Neutrophil (primary cell): ENCODE measurements around the gene ENTPD8.

ENCODE experiments used
- H3K27ac ChIP-seq: fragments of 200-600 bp; sonication (generic); 2 replicates; pipeline ENCODE4 v1.5.1; 2016; ENCODE audit warnings: mild to moderate bottlenecking, moderate library complexity
- H3K27me3 ChIP-seq: fragments of 200-600 bp; sonication (generic); 2 replicates; pipeline ENCODE4 v1.6.0; 2016; ENCODE audit warnings: mild to moderate bottlenecking
- H3K36me3 ChIP-seq: fragments of 200-600 bp; sonication (generic); 2 replicates; pipeline ENCODE4 v1.5.1; 2017
- H3K4me1 ChIP-seq, 2 experiments: fragments of 200-600 bp in 1 of 2; sonication (generic) in 1 of 2; 1 replicate in 1 of 2; 2 replicates in 1 of 2; pipeline versions ENCODE4 v1.5.1 to v1.6.1; 2013 to 2016; ENCODE audit warnings: low read depth in 1 of 2, low read length in 1 of 2, mild to moderate bottlenecking in 1 of 2, moderate library complexity in 1 of 2; ENCODE audit not compliant: control insufficient read depth in 1 of 2, insufficient read depth in 1 of 2
- H3K4me3 ChIP-seq, 2 experiments: fragments of 200-600 bp in 1 of 2; sonication (generic) in 1 of 2; 1 replicate in 1 of 2; 2 replicates in 1 of 2; pipeline ENCODE4 v1.5.1; 2013 to 2016; ENCODE audit warnings: low read depth in 1 of 2, low read length in 1 of 2, mild to moderate bottlenecking in 1 of 2, moderate library complexity in 1 of 2
- H3K9me3 ChIP-seq: fragments of 200-600 bp; sonication (generic); 2 replicates; pipeline ENCODE4 v1.5.1; 2016
- TF ChIP-seq, protein P1 (sequence below): fragments of 200-600 bp; sonication (generic); IDR thresholded peaks from 2 replicates; pipeline ENCODE4 v1.5.1; 2016; ENCODE audit warnings: antibody characterized with exemption

The ENTPD8 gene

DNA sequence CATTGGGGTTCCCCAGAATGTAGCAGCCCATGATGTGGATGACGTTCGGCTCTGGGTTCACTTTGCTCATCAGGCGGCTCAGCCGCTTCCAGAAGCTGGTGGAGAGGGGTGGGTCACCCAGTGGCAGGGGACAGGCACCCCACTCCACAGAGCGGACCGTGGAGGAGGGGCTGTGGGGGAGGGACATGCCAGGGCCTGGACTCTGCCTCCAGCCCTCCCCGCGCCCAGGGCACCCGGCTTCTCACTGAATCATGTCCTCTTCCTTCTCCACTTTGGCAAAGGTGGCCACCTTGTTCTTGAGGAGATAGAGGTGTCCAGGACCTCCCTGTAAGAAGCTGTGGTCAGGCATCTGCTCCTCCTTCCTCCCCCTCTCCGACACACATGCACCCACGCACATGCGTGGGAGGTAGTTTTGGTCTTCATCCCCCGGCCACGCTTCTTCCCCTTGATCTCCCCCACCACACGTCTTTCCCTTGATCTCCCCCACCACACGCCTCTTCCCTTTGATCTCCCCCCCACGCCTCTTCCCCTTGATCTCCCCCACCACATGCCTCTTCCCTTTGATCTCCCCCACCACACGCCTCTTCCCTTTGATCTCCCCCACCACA lies 8.9 kb upstream of the ENTPD8 start:
- TF ChIP-seq, protein P1, sequence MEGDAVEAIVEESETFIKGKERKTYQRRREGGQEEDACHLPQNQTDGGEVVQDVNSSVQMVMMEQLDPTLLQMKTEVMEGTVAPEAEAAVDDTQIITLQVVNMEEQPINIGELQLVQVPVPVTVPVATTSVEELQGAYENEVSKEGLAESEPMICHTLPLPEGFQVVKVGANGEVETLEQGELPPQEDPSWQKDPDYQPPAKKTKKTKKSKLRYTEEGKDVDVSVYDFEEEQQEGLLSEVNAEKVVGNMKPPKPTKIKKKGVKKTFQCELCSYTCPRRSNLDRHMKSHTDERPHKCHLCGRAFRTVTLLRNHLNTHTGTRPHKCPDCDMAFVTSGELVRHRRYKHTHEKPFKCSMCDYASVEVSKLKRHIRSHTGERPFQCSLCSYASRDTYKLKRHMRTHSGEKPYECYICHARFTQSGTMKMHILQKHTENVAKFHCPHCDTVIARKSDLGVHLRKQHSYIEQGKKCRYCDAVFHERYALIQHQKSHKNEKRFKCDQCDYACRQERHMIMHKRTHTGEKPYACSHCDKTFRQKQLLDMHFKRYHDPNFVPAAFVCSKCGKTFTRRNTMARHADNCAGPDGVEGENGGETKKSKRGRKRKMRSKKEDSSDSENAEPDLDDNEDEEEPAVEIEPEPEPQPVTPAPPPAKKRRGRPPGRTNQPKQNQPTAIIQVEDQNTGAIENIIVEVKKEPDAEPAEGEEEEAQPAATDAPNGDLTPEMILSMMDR = no peak
- H3K4me1 ChIP-seq = peaks cover 15 to 21% of the 10 kb centered on the region in 2 experiments
- H3K27ac ChIP-seq = no peak overlapping the region
- peaks cover 29% of the 10 kb centered on the region for H3K27me3 ChIP-seq
- H3K36me3 ChIP-seq = no peaks in the 10 kb centered on the region
- H3K9me3 ChIP-seq = no peaks in the 10 kb centered on the region
- H3K4me3 ChIP-seq = no peak overlapping the region

DNA sequence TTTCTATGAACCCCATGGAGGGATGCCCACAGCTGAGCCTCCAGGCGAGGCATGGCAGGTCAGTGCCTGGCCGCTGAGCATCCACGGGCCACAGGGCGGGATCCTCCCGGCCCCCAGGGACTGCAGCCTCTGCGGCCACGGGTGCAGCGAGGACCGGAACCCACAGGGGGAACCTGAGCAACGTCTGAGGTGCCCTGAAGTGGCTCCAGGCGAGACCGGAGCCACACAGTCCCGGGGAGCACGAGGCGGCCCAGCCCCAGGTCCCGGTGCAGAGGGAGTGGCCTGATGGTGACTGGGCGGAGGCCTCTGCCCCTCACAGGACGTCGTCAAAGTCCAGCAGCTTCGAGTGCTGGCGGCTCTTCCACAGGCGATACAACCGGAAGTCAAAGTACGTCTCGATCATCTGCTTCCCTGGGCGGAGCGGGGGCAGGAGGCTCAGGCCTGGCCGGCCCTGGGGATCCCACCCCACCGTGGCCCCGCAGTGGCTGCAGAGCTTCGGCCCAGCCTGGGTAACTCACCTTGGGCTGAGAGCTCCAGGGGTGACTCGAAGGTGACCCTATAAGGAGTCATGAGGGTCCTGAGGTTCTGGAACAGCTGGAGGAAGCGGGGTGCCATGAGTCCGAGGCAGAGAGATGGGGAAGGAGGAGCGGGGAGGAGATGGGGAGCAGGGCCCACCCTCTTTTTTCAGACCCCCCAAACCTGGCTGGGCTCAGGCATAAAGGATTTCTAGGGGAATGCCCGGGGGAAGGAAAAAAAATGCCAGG lies 8.1 kb upstream of the ENTPD8 start:
- no peak overlapping the region for H3K4me3 ChIP-seq
- H3K36me3 ChIP-seq = no peaks in the 10 kb centered on the region
- TF ChIP-seq, protein P1 = no peak
- H3K27ac ChIP-seq = no peak overlapping the region
- peaks cover 9 to 15% of the 10 kb centered on the region in 2 experiments for H3K4me1 ChIP-seq
- no peaks in the 10 kb centered on the region for H3K9me3 ChIP-seq
- peaks cover 37% of the 10 kb centered on the region for H3K27me3 ChIP-seq

DNA sequence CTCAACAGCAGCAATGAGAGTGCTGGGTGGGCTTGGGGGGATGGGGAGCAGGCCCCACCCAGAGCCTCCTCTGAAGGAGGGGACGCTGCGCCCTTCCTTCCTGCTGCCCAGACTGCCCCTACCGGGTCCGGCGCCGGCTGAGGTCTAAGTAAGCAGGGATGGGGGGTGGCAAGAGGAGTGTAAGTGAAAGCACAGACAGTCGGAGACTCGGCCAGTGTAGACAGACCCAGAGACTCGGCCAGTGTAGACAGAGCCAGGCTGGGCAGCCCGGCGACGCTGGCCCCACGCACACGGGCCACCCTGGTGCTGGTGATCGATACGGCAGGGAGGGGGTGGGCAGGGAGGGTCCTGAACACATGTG lies 7.4 kb upstream of the ENTPD8 start:
- no peaks in the 10 kb centered on the region for H3K36me3 ChIP-seq
- H3K27me3 ChIP-seq = peaks cover 43% of the 10 kb centered on the region
- no peak overlapping the region for H3K27ac ChIP-seq
- no peak overlapping the region for H3K4me3 ChIP-seq
- TF ChIP-seq, protein P1 = no peak
- peaks cover 8 to 12% of the 10 kb centered on the region in 2 experiments for H3K4me1 ChIP-seq
- no peaks in the 10 kb centered on the region for H3K9me3 ChIP-seq

DNA sequence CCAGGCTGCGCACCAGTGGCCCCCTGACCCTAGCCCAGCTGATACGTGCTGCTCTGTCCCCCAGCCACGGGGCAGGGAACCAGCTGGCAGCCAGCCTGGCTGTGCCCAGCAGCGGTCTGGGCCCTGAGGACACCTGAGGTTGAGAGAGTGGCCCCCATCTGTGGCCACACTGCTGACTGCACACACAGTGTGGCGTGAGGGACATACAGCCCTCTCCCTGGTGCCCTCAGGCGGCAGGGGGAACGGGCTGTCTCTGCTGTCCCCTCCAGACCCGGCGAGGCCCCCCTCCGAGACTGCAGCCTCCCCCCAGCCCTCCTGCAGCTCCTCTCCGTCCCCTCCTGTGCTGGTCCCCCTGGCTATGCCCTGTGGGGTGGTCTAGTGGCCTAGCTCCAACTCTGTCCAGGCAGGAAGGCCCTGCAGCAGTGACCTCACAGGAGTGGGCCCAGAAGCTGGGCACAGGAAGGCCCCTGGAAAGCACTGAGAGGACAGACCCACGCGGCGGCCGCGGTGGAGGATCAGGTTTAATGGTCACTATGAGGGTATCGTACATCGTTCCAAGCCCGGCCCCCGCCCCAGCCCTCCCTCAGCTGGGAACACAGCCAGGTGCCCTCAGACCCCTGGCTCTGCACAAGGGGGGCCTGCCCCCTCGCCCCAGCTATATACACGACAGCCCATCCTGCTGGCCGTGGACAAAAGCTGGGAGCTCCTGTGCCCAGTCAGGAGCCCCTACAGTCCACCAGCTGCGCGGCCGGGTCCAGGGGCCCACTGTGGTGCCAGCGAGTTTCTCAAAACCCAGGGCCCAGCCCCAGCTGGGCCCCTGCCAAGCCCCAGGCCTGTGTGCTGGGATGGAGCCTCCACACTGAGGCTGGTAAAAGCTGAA lies 6.8 kb upstream of the ENTPD8 start:
- H3K4me3 ChIP-seq = no peak overlapping the region
- no peaks in the 10 kb centered on the region for H3K36me3 ChIP-seq
- H3K4me1 ChIP-seq = peaks cover 5 to 7% of the 10 kb centered on the region in 2 experiments
- H3K27me3 ChIP-seq = peaks cover 43% of the 10 kb centered on the region
- TF ChIP-seq, protein P1 = no peak
- H3K9me3 ChIP-seq = no peaks in the 10 kb centered on the region
- H3K27ac ChIP-seq = no peak overlapping the region

DNA sequence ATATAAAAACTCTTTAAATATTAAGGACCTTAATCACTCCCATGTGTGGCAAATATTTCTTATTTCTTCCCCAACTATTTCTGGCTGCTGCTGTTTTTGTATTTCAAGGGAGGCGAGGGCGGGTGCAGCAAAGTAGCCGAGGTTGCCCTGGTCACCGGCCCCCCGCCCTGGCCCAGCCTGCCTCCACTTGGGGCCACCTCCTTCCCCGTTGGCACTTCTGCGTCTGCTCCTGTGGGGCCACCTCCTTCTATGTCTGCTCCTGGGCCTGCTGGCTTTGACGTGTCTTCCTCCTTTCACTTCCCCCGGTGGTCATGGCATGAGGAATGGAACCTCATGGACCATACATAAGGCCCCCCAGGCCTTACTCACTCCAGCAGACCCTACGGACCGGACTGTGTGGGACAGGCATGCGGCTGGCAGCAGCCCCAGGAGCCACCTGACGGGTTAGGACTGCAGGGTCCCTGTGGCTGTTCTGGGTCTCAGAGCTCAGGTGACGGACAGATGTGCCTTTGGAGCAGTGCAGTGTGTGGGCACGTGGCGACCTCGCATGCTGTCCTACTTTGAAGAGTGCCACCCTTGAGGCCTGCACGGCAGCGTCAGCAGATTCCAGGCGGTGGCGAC lies 5.8 kb upstream of the ENTPD8 start:
- no peak overlapping the region for H3K4me3 ChIP-seq
- H3K9me3 ChIP-seq = no peaks in the 10 kb centered on the region
- TF ChIP-seq, protein P1 = no peak
- H3K36me3 ChIP-seq = no peaks in the 10 kb centered on the region
- H3K27ac ChIP-seq = no peak overlapping the region
- H3K27me3 ChIP-seq = peaks cover 52% of the 10 kb centered on the region
- peaks cover 5 to 7% of the 10 kb centered on the region in 2 experiments for H3K4me1 ChIP-seq
